ENCODE data around the gene COG4.

COG4 gene

DNA sequence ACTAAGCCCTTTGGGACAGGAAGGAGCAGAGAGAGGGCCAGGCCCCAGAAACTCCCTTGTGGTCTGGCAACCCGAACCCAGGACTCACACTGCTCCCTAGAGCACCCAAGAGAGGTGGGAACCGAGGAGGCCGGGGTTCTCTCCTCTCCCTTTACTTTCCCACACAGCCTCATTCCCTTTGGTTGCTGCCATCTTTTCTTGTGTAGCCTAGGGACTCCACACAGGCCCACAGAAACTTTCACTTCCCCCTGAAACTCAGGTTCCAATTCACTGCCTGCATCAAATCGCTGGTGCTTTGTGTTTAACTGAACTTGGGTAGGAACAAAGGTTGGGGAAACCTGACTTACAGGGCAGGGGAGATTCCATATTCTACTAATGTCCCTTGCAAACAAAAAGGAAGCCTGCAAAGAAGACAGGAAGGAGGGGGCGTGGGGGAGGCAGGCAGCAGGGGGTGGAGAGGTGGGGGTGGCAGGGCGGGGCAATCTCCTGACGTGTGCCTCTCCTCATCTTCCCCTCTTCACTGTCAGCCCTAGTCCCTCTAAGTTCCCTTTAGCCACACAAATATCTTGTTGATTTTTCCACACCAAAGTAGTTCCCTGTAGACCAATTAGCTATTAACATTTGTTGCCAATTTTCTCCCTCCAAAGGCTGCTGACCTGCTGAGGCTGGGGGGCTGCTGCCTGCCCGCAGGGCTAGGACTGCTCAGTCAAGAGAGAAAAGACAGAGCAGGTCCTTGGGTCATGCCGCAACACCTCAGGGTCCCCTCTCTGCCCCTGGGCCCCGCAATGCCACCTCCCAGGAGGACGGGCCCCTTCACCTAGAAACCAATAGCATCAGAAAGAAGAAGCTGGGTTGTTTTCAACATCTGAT, 92.5 kb downstream of the COG4 start:
- DNase-seq, result no peak

Data from NCI-H2029 (cell line).